ENCODE results near the gene CEP41. TPM values are rescaled to one million over a fixed set of nuclear protein-coding genes. Genes with fewer than 3 reads are reported as not detected.

CEP41 gene
- total and polyA plus RNA-seq, 2 experiments from 2014 or later: 17.4 to 25.0 TPM

GRCh38 chr7:130488392-130489139 is 47.8 kb upstream of the CEP41 start (continued):
- no peak for TF ChIP-seq ZNF462 (CRISPR knock-in tag; IDR thresholded peaks at IDR 0.05)
- no peak for TF ChIP-seq CTCF (conservative IDR thresholded peaks at IDR 0.05; ENCODE audit: low read depth in 2 of 2)
- TF ChIP-seq STAT1 (IDR thresholded peaks at IDR 0.05; ENCODE audit: unreplicated experiment): no peak
- no peak for TF ChIP-seq ETS1 (IDR thresholded peaks at IDR 0.05)
- TF ChIP-seq NANOG (IDR thresholded peaks at IDR 0.05; ENCODE audit: borderline replicate concordance): no peak
- TF ChIP-seq ZNF114 (CRISPR knock-in tag; IDR thresholded peaks at IDR 0.05): no peak
- no peak for TF ChIP-seq ZNF331 (CRISPR knock-in tag; IDR thresholded peaks at IDR 0.05; ENCODE audit: low read depth)
- TF ChIP-seq EZH2 (IDR thresholded peaks at IDR 0.05; ENCODE audit: low read depth, unreplicated experiment): no peak

All from GM23338 (cell line).